H9 (cell line): ENCODE results near the gene TRMT10C. TPM values are rescaled to one million over a fixed set of nuclear protein-coding genes. Genes with fewer than 3 reads are reported as not detected.
A peak's percentile ranks its signal among the peaks of the same experiment; 100 is the strongest.

ENCODE experiments used
- DNase-seq: peaks from one replicate; pipeline ENCODE4 v3.0.0-alpha.2; 2017
- H2AFZ ChIP-seq: one replicate; pipeline ENCODE4 v1.6.1; 2013; ENCODE audit warnings: mild to moderate bottlenecking, low read length, control low read depth, moderate library complexity
- H2AK5ac ChIP-seq: 2 replicates; pipeline ENCODE4 v1.6.1; 2013; ENCODE audit warnings: low read length, control low read depth, mixed read lengths; ENCODE audit not compliant: insufficient read length
- H2BK120ac ChIP-seq: one replicate; pipeline ENCODE4 v1.6.1; 2013; ENCODE audit warnings: low read depth, mild to moderate bottlenecking, low read length, control low read depth, inconsistent platforms; ENCODE audit not compliant: poor library complexity, severe bottlenecking
- H2BK12ac ChIP-seq: 2 replicates; pipeline ENCODE4 v1.6.1; 2013; ENCODE audit warnings: low read length, control low read depth, mixed read lengths, low read depth; ENCODE audit not compliant: insufficient read length
- H2BK15ac ChIP-seq: 2 replicates; pipeline ENCODE4 v1.6.1; 2013; ENCODE audit warnings: low read depth, low read length, control low read depth
- H2BK20ac ChIP-seq: one replicate; pipeline ENCODE4 v1.6.1; 2013; ENCODE audit warnings: low read depth, mild to moderate bottlenecking, low read length, control low read depth, inconsistent platforms; ENCODE audit not compliant: poor library complexity, severe bottlenecking
- H2BK5ac ChIP-seq: 2 replicates; pipeline ENCODE4 v1.6.1; 2013; ENCODE audit warnings: low read length, control low read depth, mixed read lengths; ENCODE audit not compliant: insufficient read length
- H3K14ac ChIP-seq: 2 replicates; pipeline ENCODE4 v1.6.1; 2013; ENCODE audit warnings: low read length, control low read depth; ENCODE audit not compliant: insufficient read depth
- H3K18ac ChIP-seq: 2 replicates; pipeline ENCODE4 v1.6.1; 2013; ENCODE audit warnings: low read depth, mild to moderate bottlenecking, mixed read lengths, low read length, control low read depth; ENCODE audit not compliant: insufficient read length
- H3K23ac ChIP-seq: 2 replicates; pipeline ENCODE4 v1.6.1; 2013; ENCODE audit warnings: low read length, control low read depth, mixed read lengths, low read depth; ENCODE audit not compliant: insufficient read length
- H3K23me2 ChIP-seq: 2 replicates; pipeline ENCODE4 v1.6.1; 2013; ENCODE audit warnings: low read depth, mild to moderate bottlenecking, mixed read lengths, low read length, control low read depth; ENCODE audit not compliant: insufficient read length, poor library complexity, severe bottlenecking
- H3K27ac ChIP-seq: 2 replicates; pipeline ENCODE4 v1.5.1; 2013; ENCODE audit warnings: low read length, control low read depth, mixed read lengths, low read depth; ENCODE audit not compliant: insufficient read length
- H3K27me3 ChIP-seq: 2 replicates; pipeline ENCODE4 v1.6.1; 2013; ENCODE audit warnings: low read length, control low read depth, inconsistent platforms; ENCODE audit not compliant: insufficient read depth
- H3K4ac ChIP-seq: 2 replicates; pipeline ENCODE4 v1.6.1; 2013; ENCODE audit warnings: low read depth, mild to moderate bottlenecking, control low read depth, inconsistent platforms, low read length, moderate library complexity
- H3K4me1 ChIP-seq: 2 replicates; pipeline ENCODE4 v1.6.1; 2013; ENCODE audit warnings: low read length, control low read depth, inconsistent platforms; ENCODE audit not compliant: insufficient read depth
- H3K4me2 ChIP-seq: 2 replicates; pipeline ENCODE4 v1.6.1; 2013; ENCODE audit warnings: low read length, control low read depth, mixed read lengths; ENCODE audit not compliant: insufficient read length, insufficient read depth
- H3K56ac ChIP-seq: 2 replicates; pipeline ENCODE4 v1.6.1; 2013; ENCODE audit warnings: low read depth, mild to moderate bottlenecking, mixed read lengths, low read length, control low read depth; ENCODE audit not compliant: insufficient read length
- H3K79me1 ChIP-seq: 2 replicates; pipeline ENCODE4 v1.6.1; 2013; ENCODE audit warnings: low read depth, mild to moderate bottlenecking, moderate library complexity, low read length, control low read depth, inconsistent platforms; ENCODE audit not compliant: insufficient read depth, poor library complexity, severe bottlenecking
- H3K79me2 ChIP-seq: 2 replicates; pipeline ENCODE4 v1.6.1; 2013; ENCODE audit warnings: low read length, control low read depth, inconsistent platforms; ENCODE audit not compliant: insufficient read depth
- H3K9ac ChIP-seq: 2 replicates; pipeline ENCODE4 v1.6.1; 2013; ENCODE audit warnings: low read length, control low read depth, mixed read lengths; ENCODE audit not compliant: insufficient read length; ENCODE audit errors: extremely low read depth
- H3K9me3 ChIP-seq: one replicate; pipeline ENCODE4 v1.6.1; 2013; ENCODE audit warnings: low read depth, low read length, inconsistent platforms; ENCODE audit not compliant: control insufficient read depth
- H3T11ph ChIP-seq: one replicate; pipeline ENCODE4 v1.6.1; 2013; ENCODE audit warnings: mild to moderate bottlenecking, low read length, control low read depth, inconsistent platforms
- H4K20me1 ChIP-seq: one replicate; pipeline ENCODE4 v1.6.1; 2013; ENCODE audit not compliant: control insufficient read depth, insufficient read length, insufficient read depth
- H4K5ac ChIP-seq: 2 replicates; pipeline ENCODE4 v1.6.1; 2013; ENCODE audit warnings: low read depth, mild to moderate bottlenecking, mixed read lengths, low read length, control low read depth; ENCODE audit not compliant: insufficient read length
- H4K8ac ChIP-seq: replicated peaks from 2 replicates; pipeline ENCODE4 v1.6.1; 2013; ENCODE audit warnings: low read length, control low read depth, mixed read lengths, low read depth; ENCODE audit not compliant: insufficient read length
- H4K91ac ChIP-seq: 2 replicates; pipeline ENCODE4 v1.6.1; 2013; ENCODE audit warnings: low read depth, mild to moderate bottlenecking, moderate library complexity, mixed read lengths, low read length, control low read depth; ENCODE audit not compliant: insufficient read length
- H3K27ac Mint-ChIP-seq, 3 experiments: 2 replicates in 2 of 3; 3 replicates in 1 of 3; pipeline ENCODE4 v1.8.0; 2020 to 2021; ENCODE audit warnings: mixed read lengths in 3 of 3, mild to moderate bottlenecking in 1 of 3, moderate library complexity in 1 of 3
- H3K27me3 Mint-ChIP-seq: 2 replicates; pipeline ENCODE4 v1.8.0; 2021; ENCODE audit warnings: low read depth, mild to moderate bottlenecking, moderate library complexity, mixed read lengths
- H3K36me3 Mint-ChIP-seq, 3 experiments: 2 replicates in 2 of 3; 3 replicates in 1 of 3; pipeline ENCODE4 v1.8.0; 2020 to 2021; ENCODE audit warnings: low read depth in 3 of 3, mixed read lengths in 3 of 3; ENCODE audit not compliant: insufficient read depth in 1 of 3
- H3K4me1 Mint-ChIP-seq, 2 experiments: 2 replicates each; pipeline ENCODE4 v1.8.0; 2020; ENCODE audit warnings: mixed read lengths in 2 of 2
- H3K4me3 Mint-ChIP-seq, 2 experiments: 2 replicates in 1 of 2; 3 replicates in 1 of 2; pipeline ENCODE4 v1.8.0; 2020 to 2021; ENCODE audit warnings: mild to moderate bottlenecking in 2 of 2, mixed read lengths in 2 of 2, moderate library complexity in 1 of 2
- H3K9me3 Mint-ChIP-seq, 2 experiments: 2 replicates in 1 of 2; 3 replicates in 1 of 2; pipeline ENCODE4 v1.8.0; 2020; ENCODE audit warnings: mild to moderate bottlenecking in 2 of 2, mixed read lengths in 2 of 2, moderate library complexity in 1 of 2
- WGBS: extraction: QIAGEN DNeasy Blood & Tissue Kit; methylation state at CpG from one replicate; pipeline ENCODE4 v1.1.7; 2013; ENCODE audit warnings: missing lambda C conversion rate, low lambda C conversion rate, mixed read lengths; ENCODE audit not compliant: insufficient read length; ENCODE audit errors: extremely low coverage; 5-methylcytosine and 5-hydroxymethylcytosine counted together
- total RNA-seq: library from RNA; stranded (reverse); gene quantifications from 2 replicates; pipeline ENCODE4 v1.2.1, GENCODE V29; 2021
- TF ChIP-seq, protein P1 (sequence below): fragments of 200-600 bp; sonication (generic); conservative IDR thresholded peaks from 3 replicates; pipeline ENCODE4 v1.8.0; 2021; ENCODE audit warnings: antibody characterized with exemption, mild to moderate bottlenecking

Gene TRMT10C
- total RNA-seq, 1 experiment from 2014 or later, result 53.6 TPM

DNA sequence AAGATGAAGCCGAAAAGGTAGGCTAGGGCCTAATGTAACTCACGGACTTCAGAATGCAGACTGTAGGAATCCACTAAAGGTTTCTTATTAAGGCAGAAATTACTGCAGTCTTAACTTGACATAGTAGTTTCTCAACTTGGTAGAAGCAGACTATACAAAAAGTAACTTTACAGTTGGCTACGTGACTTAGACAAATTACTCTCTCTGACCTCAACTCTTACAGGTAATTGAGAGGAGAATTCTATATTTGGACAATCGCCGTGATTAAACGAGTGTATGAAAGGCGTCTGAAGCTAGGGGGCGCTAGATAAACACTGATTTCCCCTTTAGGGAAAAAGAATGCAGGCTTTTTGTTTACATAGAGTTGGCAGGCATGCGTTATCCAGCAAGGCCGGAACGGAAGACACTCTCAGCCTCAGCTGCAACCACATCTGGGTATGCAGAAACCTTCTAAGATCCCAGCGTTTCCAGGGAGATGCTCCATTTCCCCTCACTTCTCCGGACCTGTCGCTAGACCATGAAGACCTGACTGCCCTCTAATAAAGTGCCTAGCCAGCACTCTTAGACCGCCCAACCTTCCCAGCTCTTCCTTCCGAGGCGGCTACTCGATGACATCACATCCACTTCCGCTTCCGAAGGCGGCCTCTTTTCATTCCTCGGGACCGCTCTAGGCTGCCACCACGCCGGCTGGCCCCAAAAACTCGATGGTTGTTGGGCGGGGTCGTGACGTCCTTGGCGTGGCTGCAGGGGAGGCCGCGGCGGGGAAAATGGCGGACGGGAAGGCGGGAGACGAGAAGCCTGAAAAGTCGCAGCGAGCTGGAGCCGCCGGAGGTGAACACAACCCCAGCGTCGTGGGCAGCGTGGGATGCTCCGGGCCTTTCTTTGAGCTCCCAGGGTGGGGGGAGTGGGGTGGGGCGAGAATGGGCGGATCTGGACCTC is 12.1 kb downstream of the TRMT10C start, which contains the start of gene PCNP:
Gene PCNP (plus strand): TSS at position 732 of the 939 bp plus-strand sequence. CDS start 36 bp downstream, at position 768.
- Histone ChIP-seq H3K23ac (no peak within 1 kb of the TSS), H3K56ac (no peak within 1 kb of the TSS), H2AFZ (no peak within 1 kb of the TSS), H3K27ac (peak within 1 kb of the TSS; percentile 68), H3K27me3 (no peaks in the 10 kb centered on the region), H3K14ac (peak within 1 kb of the TSS; percentile 94), H2BK15ac (no peak within 1 kb of the TSS), H3K23me2 (no peaks in the 10 kb centered on the region), H2BK120ac (no peak within 1 kb of the TSS), H3K79me2 (peaks cover 14% of the 10 kb centered on the region; the same call in 1 of the 2 replicates), H2BK5ac (peak within 1 kb of the TSS; percentile 26), H3K4me2 (peak within 1 kb of the TSS; percentile 74), H2BK20ac (no peak within 1 kb of the TSS), H4K91ac (peak within 1 kb of the TSS; percentile 42), H3K4me1 (no peaks in the 10 kb centered on the region), H3K9ac (peak within 1 kb of the TSS; percentile 99), H4K20me1 (no peaks in the 10 kb centered on the region), H3K4ac (peak within 1 kb of the TSS; percentile 15; the same call in 1 of the 2 replicates), H2AK5ac (no peak within 1 kb of the TSS), H4K8ac (no peak within 1 kb of the TSS), H3K9me3 (no peaks in the 10 kb centered on the region), H4K5ac (peak within 1 kb of the TSS; percentile 54), H2BK12ac (no peak within 1 kb of the TSS), H3T11ph (no peak within 1 kb of the TSS), H3K18ac (peak within 1 kb of the TSS; percentile 94), H3K79me1 (no peaks in the 10 kb centered on the region)
- peak; percentile 98 for DNase-seq
- Mint-ChIP-seq H3K27ac (peak within 1 kb of the TSS; percentile 98 to 100 (median 99)), H3K9me3 (no peaks in the 10 kb centered on the region), H3K27me3 (no peaks in the 10 kb centered on the region), H3K4me1 (peaks cover 17 to 19% of the 10 kb centered on the region in 2 experiments), H3K36me3 (peaks cover 7 to 16% (median 14%) of the 10 kb centered on the region in 3 experiments), H3K4me3 (peak within 1 kb of the TSS; percentile 90 to 93)
- no CpG with 5 or more reads among the region's 47 CpGs for WGBS
- TF ChIP-seq, protein P1, sequence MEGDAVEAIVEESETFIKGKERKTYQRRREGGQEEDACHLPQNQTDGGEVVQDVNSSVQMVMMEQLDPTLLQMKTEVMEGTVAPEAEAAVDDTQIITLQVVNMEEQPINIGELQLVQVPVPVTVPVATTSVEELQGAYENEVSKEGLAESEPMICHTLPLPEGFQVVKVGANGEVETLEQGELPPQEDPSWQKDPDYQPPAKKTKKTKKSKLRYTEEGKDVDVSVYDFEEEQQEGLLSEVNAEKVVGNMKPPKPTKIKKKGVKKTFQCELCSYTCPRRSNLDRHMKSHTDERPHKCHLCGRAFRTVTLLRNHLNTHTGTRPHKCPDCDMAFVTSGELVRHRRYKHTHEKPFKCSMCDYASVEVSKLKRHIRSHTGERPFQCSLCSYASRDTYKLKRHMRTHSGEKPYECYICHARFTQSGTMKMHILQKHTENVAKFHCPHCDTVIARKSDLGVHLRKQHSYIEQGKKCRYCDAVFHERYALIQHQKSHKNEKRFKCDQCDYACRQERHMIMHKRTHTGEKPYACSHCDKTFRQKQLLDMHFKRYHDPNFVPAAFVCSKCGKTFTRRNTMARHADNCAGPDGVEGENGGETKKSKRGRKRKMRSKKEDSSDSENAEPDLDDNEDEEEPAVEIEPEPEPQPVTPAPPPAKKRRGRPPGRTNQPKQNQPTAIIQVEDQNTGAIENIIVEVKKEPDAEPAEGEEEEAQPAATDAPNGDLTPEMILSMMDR, result peak; percentile 96
